H9 (cell line): ENCODE measurements around the gene STMN3. TPM values are rescaled to one million over a fixed set of nuclear protein-coding genes. Genes with fewer than 3 reads are reported as not detected.
"Not testable (repeated sequence)": the region's sequence is repeated elsewhere in the genome, so short reads cannot be mapped to it uniquely, and the experiment has no call there.

Source experiments
- DNase-seq: peaks from one replicate; pipeline ENCODE4 v3.0.0-alpha.2; 2017
- H2AFZ ChIP-seq: one replicate; pipeline ENCODE4 v1.6.1; 2013; ENCODE audit warnings: mild to moderate bottlenecking, low read length, control low read depth, moderate library complexity
- H2AK5ac ChIP-seq: 2 replicates; pipeline ENCODE4 v1.6.1; 2013; ENCODE audit warnings: low read length, control low read depth, mixed read lengths; ENCODE audit not compliant: insufficient read length
- H2BK120ac ChIP-seq: one replicate; pipeline ENCODE4 v1.6.1; 2013; ENCODE audit warnings: low read depth, mild to moderate bottlenecking, low read length, control low read depth, inconsistent platforms; ENCODE audit not compliant: poor library complexity, severe bottlenecking
- H2BK12ac ChIP-seq: 2 replicates; pipeline ENCODE4 v1.6.1; 2013; ENCODE audit warnings: low read length, control low read depth, mixed read lengths, low read depth; ENCODE audit not compliant: insufficient read length
- H2BK15ac ChIP-seq: 2 replicates; pipeline ENCODE4 v1.6.1; 2013; ENCODE audit warnings: low read depth, low read length, control low read depth
- H2BK20ac ChIP-seq: one replicate; pipeline ENCODE4 v1.6.1; 2013; ENCODE audit warnings: low read depth, mild to moderate bottlenecking, low read length, control low read depth, inconsistent platforms; ENCODE audit not compliant: poor library complexity, severe bottlenecking
- H2BK5ac ChIP-seq: 2 replicates; pipeline ENCODE4 v1.6.1; 2013; ENCODE audit warnings: low read length, control low read depth, mixed read lengths; ENCODE audit not compliant: insufficient read length
- H3K14ac ChIP-seq: 2 replicates; pipeline ENCODE4 v1.6.1; 2013; ENCODE audit warnings: low read length, control low read depth; ENCODE audit not compliant: insufficient read depth
- H3K18ac ChIP-seq: 2 replicates; pipeline ENCODE4 v1.6.1; 2013; ENCODE audit warnings: low read depth, mild to moderate bottlenecking, mixed read lengths, low read length, control low read depth; ENCODE audit not compliant: insufficient read length
- H3K23ac ChIP-seq: 2 replicates; pipeline ENCODE4 v1.6.1; 2013; ENCODE audit warnings: low read length, control low read depth, mixed read lengths, low read depth; ENCODE audit not compliant: insufficient read length
- H3K23me2 ChIP-seq: 2 replicates; pipeline ENCODE4 v1.6.1; 2013; ENCODE audit warnings: low read depth, mild to moderate bottlenecking, mixed read lengths, low read length, control low read depth; ENCODE audit not compliant: insufficient read length, poor library complexity, severe bottlenecking
- H3K27ac ChIP-seq: 2 replicates; pipeline ENCODE4 v1.5.1; 2013; ENCODE audit warnings: low read length, control low read depth, mixed read lengths, low read depth; ENCODE audit not compliant: insufficient read length
- H3K27me3 ChIP-seq: 2 replicates; pipeline ENCODE4 v1.6.1; 2013; ENCODE audit warnings: low read length, control low read depth, inconsistent platforms; ENCODE audit not compliant: insufficient read depth
- H3K4ac ChIP-seq: 2 replicates; pipeline ENCODE4 v1.6.1; 2013; ENCODE audit warnings: low read depth, mild to moderate bottlenecking, control low read depth, inconsistent platforms, low read length, moderate library complexity
- H3K4me1 ChIP-seq: 2 replicates; pipeline ENCODE4 v1.6.1; 2013; ENCODE audit warnings: low read length, control low read depth, inconsistent platforms; ENCODE audit not compliant: insufficient read depth
- H3K4me2 ChIP-seq: 2 replicates; pipeline ENCODE4 v1.6.1; 2013; ENCODE audit warnings: low read length, control low read depth, mixed read lengths; ENCODE audit not compliant: insufficient read length, insufficient read depth
- H3K56ac ChIP-seq: 2 replicates; pipeline ENCODE4 v1.6.1; 2013; ENCODE audit warnings: low read depth, mild to moderate bottlenecking, mixed read lengths, low read length, control low read depth; ENCODE audit not compliant: insufficient read length
- H3K79me1 ChIP-seq: 2 replicates; pipeline ENCODE4 v1.6.1; 2013; ENCODE audit warnings: low read depth, mild to moderate bottlenecking, moderate library complexity, low read length, control low read depth, inconsistent platforms; ENCODE audit not compliant: insufficient read depth, poor library complexity, severe bottlenecking
- H3K79me2 ChIP-seq: 2 replicates; pipeline ENCODE4 v1.6.1; 2013; ENCODE audit warnings: low read length, control low read depth, inconsistent platforms; ENCODE audit not compliant: insufficient read depth
- H3K9ac ChIP-seq: 2 replicates; pipeline ENCODE4 v1.6.1; 2013; ENCODE audit warnings: low read length, control low read depth, mixed read lengths; ENCODE audit not compliant: insufficient read length; ENCODE audit errors: extremely low read depth
- H3K9me3 ChIP-seq: one replicate; pipeline ENCODE4 v1.6.1; 2013; ENCODE audit warnings: low read depth, low read length, inconsistent platforms; ENCODE audit not compliant: control insufficient read depth
- H3T11ph ChIP-seq: one replicate; pipeline ENCODE4 v1.6.1; 2013; ENCODE audit warnings: mild to moderate bottlenecking, low read length, control low read depth, inconsistent platforms
- H4K20me1 ChIP-seq: one replicate; pipeline ENCODE4 v1.6.1; 2013; ENCODE audit not compliant: control insufficient read depth, insufficient read length, insufficient read depth
- H4K5ac ChIP-seq: 2 replicates; pipeline ENCODE4 v1.6.1; 2013; ENCODE audit warnings: low read depth, mild to moderate bottlenecking, mixed read lengths, low read length, control low read depth; ENCODE audit not compliant: insufficient read length
- H4K8ac ChIP-seq: replicated peaks from 2 replicates; pipeline ENCODE4 v1.6.1; 2013; ENCODE audit warnings: low read length, control low read depth, mixed read lengths, low read depth; ENCODE audit not compliant: insufficient read length
- H4K91ac ChIP-seq: 2 replicates; pipeline ENCODE4 v1.6.1; 2013; ENCODE audit warnings: low read depth, mild to moderate bottlenecking, moderate library complexity, mixed read lengths, low read length, control low read depth; ENCODE audit not compliant: insufficient read length
- H3K27ac Mint-ChIP-seq, 3 experiments: 2 replicates in 2 of 3; 3 replicates in 1 of 3; pipeline ENCODE4 v1.8.0; 2020 to 2021; ENCODE audit warnings: mixed read lengths in 3 of 3, mild to moderate bottlenecking in 1 of 3, moderate library complexity in 1 of 3
- H3K27me3 Mint-ChIP-seq: 2 replicates; pipeline ENCODE4 v1.8.0; 2021; ENCODE audit warnings: low read depth, mild to moderate bottlenecking, moderate library complexity, mixed read lengths
- H3K36me3 Mint-ChIP-seq, 3 experiments: 2 replicates in 2 of 3; 3 replicates in 1 of 3; pipeline ENCODE4 v1.8.0; 2020 to 2021; ENCODE audit warnings: low read depth in 3 of 3, mixed read lengths in 3 of 3; ENCODE audit not compliant: insufficient read depth in 1 of 3
- H3K4me1 Mint-ChIP-seq, 2 experiments: 2 replicates each; pipeline ENCODE4 v1.8.0; 2020; ENCODE audit warnings: mixed read lengths in 2 of 2
- H3K4me3 Mint-ChIP-seq, 2 experiments: 2 replicates in 1 of 2; 3 replicates in 1 of 2; pipeline ENCODE4 v1.8.0; 2020 to 2021; ENCODE audit warnings: mild to moderate bottlenecking in 2 of 2, mixed read lengths in 2 of 2, moderate library complexity in 1 of 2
- H3K9me3 Mint-ChIP-seq, 2 experiments: 2 replicates in 1 of 2; 3 replicates in 1 of 2; pipeline ENCODE4 v1.8.0; 2020; ENCODE audit warnings: mild to moderate bottlenecking in 2 of 2, mixed read lengths in 2 of 2, moderate library complexity in 1 of 2
- WGBS: extraction: QIAGEN DNeasy Blood & Tissue Kit; methylation state at CpG from one replicate; pipeline ENCODE4 v1.1.7; 2013; ENCODE audit warnings: missing lambda C conversion rate, low lambda C conversion rate, mixed read lengths; ENCODE audit not compliant: insufficient read length; ENCODE audit errors: extremely low coverage; 5-methylcytosine and 5-hydroxymethylcytosine counted together
- total RNA-seq: library from RNA; stranded (reverse); gene quantifications from 2 replicates; pipeline ENCODE4 v1.2.1, GENCODE V29; 2021
- TF ChIP-seq, protein P1 (sequence below): fragments of 200-600 bp; sonication (generic); conservative IDR thresholded peaks from 3 replicates; pipeline ENCODE4 v1.8.0; 2021; ENCODE audit warnings: antibody characterized with exemption, mild to moderate bottlenecking

Gene STMN3
- total RNA-seq, 1 experiment from 2014 or later, result 54.0 TPM

DNA sequence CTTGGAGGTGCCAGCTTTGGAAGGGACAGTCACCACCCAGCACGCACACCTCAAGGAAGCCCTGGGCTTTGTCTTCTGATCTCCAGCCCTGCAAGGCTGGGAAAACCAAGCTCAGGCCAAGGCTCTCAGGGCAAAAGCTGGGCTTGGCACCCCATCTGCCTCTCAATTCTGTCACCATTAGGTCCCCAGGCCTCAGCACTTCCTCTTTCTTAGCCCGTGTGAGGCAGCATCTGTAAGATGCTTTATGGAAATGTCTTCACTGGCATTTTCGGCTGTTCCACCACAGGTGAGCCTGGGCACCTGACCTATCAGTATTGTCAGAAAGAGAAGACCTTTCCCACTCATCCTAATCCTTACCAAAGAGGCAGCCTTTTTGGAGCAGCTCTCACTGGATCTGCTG lies 50.9 kb downstream of the STMN3 start:
- H3K9ac ChIP-seq, result no peak overlapping the region
- no peaks in the 10 kb centered on the region for H3K23me2 ChIP-seq
- no CpG with 5 or more reads among the region's 3 CpGs for WGBS
- H3K4me1 ChIP-seq, result no peaks in the 10 kb centered on the region
- H3K4ac ChIP-seq, result no peak overlapping the region
- no peak overlapping the region for H2BK5ac ChIP-seq
- H4K91ac ChIP-seq, result no peak overlapping the region
- TF ChIP-seq, protein P1, sequence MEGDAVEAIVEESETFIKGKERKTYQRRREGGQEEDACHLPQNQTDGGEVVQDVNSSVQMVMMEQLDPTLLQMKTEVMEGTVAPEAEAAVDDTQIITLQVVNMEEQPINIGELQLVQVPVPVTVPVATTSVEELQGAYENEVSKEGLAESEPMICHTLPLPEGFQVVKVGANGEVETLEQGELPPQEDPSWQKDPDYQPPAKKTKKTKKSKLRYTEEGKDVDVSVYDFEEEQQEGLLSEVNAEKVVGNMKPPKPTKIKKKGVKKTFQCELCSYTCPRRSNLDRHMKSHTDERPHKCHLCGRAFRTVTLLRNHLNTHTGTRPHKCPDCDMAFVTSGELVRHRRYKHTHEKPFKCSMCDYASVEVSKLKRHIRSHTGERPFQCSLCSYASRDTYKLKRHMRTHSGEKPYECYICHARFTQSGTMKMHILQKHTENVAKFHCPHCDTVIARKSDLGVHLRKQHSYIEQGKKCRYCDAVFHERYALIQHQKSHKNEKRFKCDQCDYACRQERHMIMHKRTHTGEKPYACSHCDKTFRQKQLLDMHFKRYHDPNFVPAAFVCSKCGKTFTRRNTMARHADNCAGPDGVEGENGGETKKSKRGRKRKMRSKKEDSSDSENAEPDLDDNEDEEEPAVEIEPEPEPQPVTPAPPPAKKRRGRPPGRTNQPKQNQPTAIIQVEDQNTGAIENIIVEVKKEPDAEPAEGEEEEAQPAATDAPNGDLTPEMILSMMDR, result no peak
- no peak overlapping the region for H3K14ac ChIP-seq
- H4K5ac ChIP-seq, result no peak overlapping the region
- H4K20me1 ChIP-seq, result no peaks in the 10 kb centered on the region
- H3K4me1 Mint-ChIP-seq, result no peaks in the 10 kb centered on the region
- no peaks in the 10 kb centered on the region for H3K27me3 Mint-ChIP-seq
- no peak overlapping the region; a peak in 1 of 5 replicates for H3K4me3 Mint-ChIP-seq
- no peaks in the 10 kb centered on the region for H3K79me2 ChIP-seq
- no peak overlapping the region for H3K56ac ChIP-seq
- H3K79me1 ChIP-seq, result no peaks in the 10 kb centered on the region
- no peak overlapping the region for H3K4me2 ChIP-seq
- H4K8ac ChIP-seq, result no peak overlapping the region
- no peaks in the 10 kb centered on the region for H3K9me3 Mint-ChIP-seq
- DNase-seq, result no peak
- H3K36me3 Mint-ChIP-seq, result peaks cover 15 to 41% (median 38%) of the 10 kb centered on the region in 3 experiments; a peak in 6 of 7 replicates
- no peak overlapping the region for H3K23ac ChIP-seq
- H3T11ph ChIP-seq, result no peak overlapping the region
- H2BK12ac ChIP-seq, result no peak overlapping the region
- no peak overlapping the region for H2BK120ac ChIP-seq
- H3K27ac ChIP-seq, result no peak overlapping the region
- H2AFZ ChIP-seq, result no peak overlapping the region
- H3K27ac Mint-ChIP-seq, result no peak overlapping the region
- no peak overlapping the region for H3K18ac ChIP-seq
- no peaks in the 10 kb centered on the region for H3K9me3 ChIP-seq
- no peak overlapping the region for H2BK15ac ChIP-seq
- H2AK5ac ChIP-seq, result no peak overlapping the region
- no peak overlapping the region for H2BK20ac ChIP-seq
- no peaks in the 10 kb centered on the region for H3K27me3 ChIP-seq

DNA sequence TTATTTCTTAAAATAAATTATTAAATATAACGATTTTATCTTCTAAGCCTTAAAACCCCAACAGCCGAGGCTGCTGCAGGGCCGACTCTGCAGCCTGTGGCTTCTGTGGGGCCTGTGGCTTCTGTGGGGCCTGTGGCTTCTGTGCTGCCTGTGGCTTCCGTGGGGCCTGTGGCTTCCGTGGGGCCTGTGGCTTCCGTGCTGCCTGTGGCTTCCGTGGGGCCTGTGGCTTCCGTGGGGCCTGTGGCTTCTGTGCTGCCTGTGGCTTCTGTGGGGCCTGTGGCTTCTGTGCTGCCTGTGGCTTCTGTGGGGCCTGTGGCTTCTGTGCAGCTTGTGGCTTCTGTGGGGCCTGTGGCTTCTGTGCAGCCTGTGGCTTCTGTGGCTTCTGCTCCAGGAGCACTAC lies 51.5 kb downstream of the STMN3 start:
- H3T11ph ChIP-seq, H3K4ac ChIP-seq, H2BK5ac ChIP-seq, H3K9me3 ChIP-seq, H3K56ac ChIP-seq, H3K27me3 Mint-ChIP-seq, H3K4me3 Mint-ChIP-seq, H2BK12ac ChIP-seq, DNase-seq, H3K79me2 ChIP-seq, H3K23me2 ChIP-seq, H3K14ac ChIP-seq, H3K4me1 ChIP-seq, H2BK20ac ChIP-seq, H3K27ac ChIP-seq, H2BK120ac ChIP-seq, H4K5ac ChIP-seq, H3K79me1 ChIP-seq, H4K91ac ChIP-seq, H3K4me2 ChIP-seq, H4K8ac ChIP-seq, H2BK15ac ChIP-seq, H3K18ac ChIP-seq, H3K9ac ChIP-seq, H2AK5ac ChIP-seq, H3K9me3 Mint-ChIP-seq, H3K27me3 ChIP-seq, H3K23ac ChIP-seq, H4K20me1 ChIP-seq, H3K27ac Mint-ChIP-seq, H3K4me1 Mint-ChIP-seq, H2AFZ ChIP-seq: not testable (repeated sequence)
- WGBS, result no CpG with 5 or more reads among the region's 8 CpGs
- H3K36me3 Mint-ChIP-seq, result peaks cover 15 to 43% (median 38%) of the 10 kb centered on the region in 3 experiments; a peak in 6 of 7 replicates
